ENCODE measurements around the gene EYS.
"Not testable (repeated sequence)": the region's sequence is repeated elsewhere in the genome, so short reads cannot be mapped to it uniquely, and the experiment has no call there.

The EYS gene

GRCh38 chr6:63887002-63887751 lies 1819.8 kb downstream of the EYS start:
- TF ChIP-seq ZNF274 (IDR thresholded peaks at IDR 0.05; ENCODE audit: low read depth, low read length), result no peak
- H3K4me3 ChIP-seq (ENCODE audit: low read length), result no peak overlapping the region

GRCh38 chr6:63886341-63886740 lies 1820.7 kb downstream of the EYS start:
- no peak overlapping the region for H3K4me3 ChIP-seq (ENCODE audit: low read length)
- no peak for TF ChIP-seq ZNF274 (IDR thresholded peaks at IDR 0.05; ENCODE audit: low read depth, low read length)

GRCh38 chr6:63883597-63883996 lies 1823.4 kb downstream of the EYS start:
- no peak overlapping the region for H3K4me3 ChIP-seq (ENCODE audit: low read length)
- no peak for TF ChIP-seq ZNF274 (IDR thresholded peaks at IDR 0.05; ENCODE audit: low read depth, low read length)

- H3K4me3 ChIP-seq (ENCODE audit: low read length), result no peak overlapping the region
Measured at GRCh38 chr6:63882208-63882607, 1824.8 kb downstream of the EYS start.

GRCh38 chr6:63881791-63882190 lies 1825.2 kb downstream of the EYS start:
- H3K4me3 ChIP-seq (ENCODE audit: low read length), result no peak overlapping the region
- no peak for TF ChIP-seq ZNF274 (IDR thresholded peaks at IDR 0.05; ENCODE audit: low read depth, low read length)

More at GRCh38 chr6:63882208-63882607, 1824.8 kb downstream of the EYS start:
- TF ChIP-seq ZNF274 (IDR thresholded peaks at IDR 0.05; ENCODE audit: low read depth, low read length), result no peak

GRCh38 chr6:63872233-63872632 lies 1834.8 kb downstream of the EYS start:
- H3K4me3 ChIP-seq (ENCODE audit: low read length), result no peak overlapping the region
- TF ChIP-seq ZNF274 (IDR thresholded peaks at IDR 0.05; ENCODE audit: low read depth, low read length), result no peak

GRCh38 chr6:63868351-63868750 lies 1838.7 kb downstream of the EYS start:
- TF ChIP-seq ZNF274 (IDR thresholded peaks at IDR 0.05; ENCODE audit: low read depth, low read length), result no peak
- no peak overlapping the region for H3K4me3 ChIP-seq (ENCODE audit: low read length)

GRCh38 chr6:63864671-63865318 lies 1842.2 kb downstream of the EYS start:
- TF ChIP-seq ZNF274 (IDR thresholded peaks at IDR 0.05; ENCODE audit: low read depth, low read length), result no peak
- no peak overlapping the region for H3K4me3 ChIP-seq (ENCODE audit: low read length)

GRCh38 chr6:63864061-63864460 lies 1843.0 kb downstream of the EYS start:
- TF ChIP-seq ZNF274 (IDR thresholded peaks at IDR 0.05; ENCODE audit: low read depth, low read length), result no peak
- no peak overlapping the region for H3K4me3 ChIP-seq (ENCODE audit: low read length)

- H3K4me3 ChIP-seq (ENCODE audit: low read length), result no peak overlapping the region
- TF ChIP-seq ZNF274 (IDR thresholded peaks at IDR 0.05; ENCODE audit: low read depth, low read length), result no peak
Measured at GRCh38 chr6:63862486-63863198, 1844.4 kb downstream of the EYS start.

- H3K4me3 ChIP-seq (ENCODE audit: low read length), result no peak overlapping the region
- TF ChIP-seq ZNF274 (IDR thresholded peaks at IDR 0.05; ENCODE audit: low read depth, low read length), result no peak
Measured at GRCh38 chr6:63859528-63859927, 1847.5 kb downstream of the EYS start.

- TF ChIP-seq ZNF274 (IDR thresholded peaks at IDR 0.05; ENCODE audit: low read depth, low read length), result no peak
- no peak overlapping the region for H3K4me3 ChIP-seq (ENCODE audit: low read length)
Measured at GRCh38 chr6:63858691-63859090, 1848.3 kb downstream of the EYS start.

GRCh38 chr6:63856271-63856670 lies 1850.8 kb downstream of the EYS start:
- H3K4me3 ChIP-seq (ENCODE audit: low read length), result no peak overlapping the region
- TF ChIP-seq ZNF274 (IDR thresholded peaks at IDR 0.05; ENCODE audit: low read depth, low read length), result no peak

GRCh38 chr6:63844287-63844686 lies 1862.7 kb downstream of the EYS start:
- no peak for TF ChIP-seq ZNF274 (IDR thresholded peaks at IDR 0.05; ENCODE audit: low read depth, low read length)
- no peak overlapping the region for H3K4me3 ChIP-seq (ENCODE audit: low read length)

- no peak for TF ChIP-seq ZNF274 (IDR thresholded peaks at IDR 0.05; ENCODE audit: low read depth, low read length)
- no peak overlapping the region for H3K4me3 ChIP-seq (ENCODE audit: low read length)
Measured at GRCh38 chr6:63839485-63839884, 1867.5 kb downstream of the EYS start.

GRCh38 chr6:63828678-63829077 lies 1878.3 kb downstream of the EYS start:
- H3K4me3 ChIP-seq (ENCODE audit: low read length), result not testable (repeated sequence)
